ENCODE results near the gene ARRB1. TPM values are rescaled to one million over a fixed set of nuclear protein-coding genes. Genes with fewer than 3 reads are reported as not detected.

The ARRB1 gene
- total and polyA plus RNA-seq, 9 of the 15 experiments (the other 6 are each of a cell fraction or from before 2014, with no cell fraction given): 6.6 to 45.4 (median 28.5) TPM

GRCh38 chr11:75337195-75337654 lies 14.2 kb downstream of the ARRB1 start (continued):
- TF ChIP-seq NFE2L1 (tag; IDR thresholded peaks at IDR 0.05; ENCODE audit: borderline replicate concordance, low read depth) (peak; percentile 68; the same call in 1 of the 2 replicates), NFRKB (IDR thresholded peaks at IDR 0.05; ENCODE audit: low read depth) (no peak), HNRNPL (IDR thresholded peaks at IDR 0.05; ENCODE audit: low read depth, low read length) (no peak), ZNF121 (CRISPR knock-in tag; conservative IDR thresholded peaks at IDR 0.05) (no peak), MTA3 (IDR thresholded peaks at IDR 0.05; ENCODE audit: borderline replicate concordance) (peak; percentile 52; the same call in 1 of the 2 replicates), EP400 (IDR thresholded peaks at IDR 0.05) (0 out of 2 replicates have a peak, but pooled peaks have one; percentile 22), PKNOX1 (IDR thresholded peaks at IDR 0.05) (no peak), ZBTB7A (IDR thresholded peaks at IDR 0.05; ENCODE audit: borderline replicate concordance, control insufficient read depth, low read depth, low read length) (no peak), STAG1 (CRISPR knock-in tag; IDR thresholded peaks at IDR 0.05; ENCODE audit: borderline replicate concordance) (no peak), HNRNPK (IDR thresholded peaks at IDR 0.05; ENCODE audit: low read depth, low read length, poor library complexity, severe bottlenecking) (no peak), ZFP36 (IDR thresholded peaks at IDR 0.05; ENCODE audit: low read depth, low read length, partially characterized antibody) (peak; percentile 34), KAT7 (CRISPR knock-in tag; IDR thresholded peaks at IDR 0.05; ENCODE audit: borderline replicate concordance) (no peak), EHMT2 (IDR thresholded peaks at IDR 0.05) (no peak), TAF15 (IDR thresholded peaks at IDR 0.05; ENCODE audit: low read depth, low read length) (no peak), NBN (IDR thresholded peaks at IDR 0.05; ENCODE audit: low read depth) (0 out of 2 replicates have a peak, but pooled peaks have one; percentile 26), ZNF589 (CRISPR knock-in tag; IDR thresholded peaks at IDR 0.05; ENCODE audit: low read depth) (0 out of 2 replicates have a peak, but pooled peaks have one; percentile 35)
- TF ChIP-seq, protein P1, sequence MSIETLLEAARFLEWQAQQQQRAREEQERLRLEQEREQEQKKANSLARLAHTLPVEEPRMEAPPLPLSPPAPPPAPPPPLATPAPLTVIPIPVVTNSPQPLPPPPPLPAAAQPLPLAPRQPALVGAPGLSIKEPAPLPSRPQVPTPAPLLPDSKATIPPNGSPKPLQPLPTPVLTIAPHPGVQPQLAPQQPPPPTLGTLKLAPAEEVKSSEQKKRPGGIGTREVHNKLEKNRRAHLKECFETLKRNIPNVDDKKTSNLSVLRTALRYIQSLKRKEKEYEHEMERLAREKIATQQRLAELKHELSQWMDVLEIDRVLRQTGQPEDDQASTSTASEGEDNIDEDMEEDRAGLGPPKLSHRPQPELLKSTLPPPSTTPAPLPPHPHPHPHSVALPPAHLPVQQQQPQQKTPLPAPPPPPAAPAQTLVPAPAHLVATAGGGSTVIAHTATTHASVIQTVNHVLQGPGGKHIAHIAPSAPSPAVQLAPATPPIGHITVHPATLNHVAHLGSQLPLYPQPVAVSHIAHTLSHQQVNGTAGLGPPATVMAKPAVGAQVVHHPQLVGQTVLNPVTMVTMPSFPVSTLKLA (conservative IDR thresholded peaks at IDR 0.05): peak; percentile 51 to 62; a peak in 2 of 4 replicates
- TF ChIP-seq, protein P2, sequence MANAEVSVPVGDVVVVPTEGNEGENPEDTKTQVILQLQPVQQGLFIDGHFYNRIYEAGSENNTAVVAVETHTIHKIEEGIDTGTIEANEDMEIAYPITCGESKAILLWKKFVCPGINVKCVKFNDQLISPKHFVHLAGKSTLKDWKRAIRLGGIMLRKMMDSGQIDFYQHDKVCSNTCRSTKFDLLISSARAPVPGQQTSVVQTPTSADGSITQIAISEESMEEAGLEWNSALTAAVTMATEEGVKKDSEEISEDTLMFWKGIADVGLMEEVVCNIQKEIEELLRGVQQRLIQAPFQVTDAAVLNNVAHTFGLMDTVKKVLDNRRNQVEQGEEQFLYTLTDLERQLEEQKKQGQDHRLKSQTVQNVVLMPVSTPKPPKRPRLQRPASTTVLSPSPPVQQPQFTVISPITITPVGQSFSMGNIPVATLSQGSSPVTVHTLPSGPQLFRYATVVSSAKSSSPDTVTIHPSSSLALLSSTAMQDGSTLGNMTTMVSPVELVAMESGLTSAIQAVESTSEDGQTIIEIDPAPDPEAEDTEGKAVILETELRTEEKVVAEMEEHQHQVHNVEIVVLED (CRISPR knock-in tag; IDR thresholded peaks at IDR 0.05): no peak
